Measurements from ENCODE around the gene PGP. TPM values are rescaled to one million over a fixed set of nuclear protein-coding genes. Genes with fewer than 3 reads are reported as not detected.

Gene PGP
- total RNA-seq, 1 experiment from 2014 or later: 38.3 TPM

- Histone ChIP-seq H2BK20ac (ENCODE audit: low read depth, low read length, poor library complexity, severe bottlenecking) (no peak overlapping the region), H3K9ac (ENCODE audit: extremely low read depth, insufficient read length, low read length) (no peak overlapping the region), H3K27me3 (ENCODE audit: insufficient read depth, low read length) (no peaks in the 10 kb centered on the region), H3K23ac (ENCODE audit: insufficient read length, low read depth, low read length) (no peak overlapping the region), H3K23me2 (ENCODE audit: insufficient read length, low read depth, low read length, poor library complexity, severe bottlenecking) (peaks cover 8% of the 10 kb centered on the region), H3K79me2 (ENCODE audit: insufficient read depth, low read length) (peaks cover 6% of the 10 kb centered on the region; the same call in 1 of the 2 replicates), H3K18ac (ENCODE audit: insufficient read length, low read depth, low read length) (no peak overlapping the region), H2BK12ac (ENCODE audit: insufficient read length, low read depth, low read length) (no peak overlapping the region), H2BK120ac (ENCODE audit: low read depth, low read length, poor library complexity, severe bottlenecking) (no peak overlapping the region), H3K9me3 (ENCODE audit: control insufficient read depth, low read depth, low read length) (no peaks in the 10 kb centered on the region), H3K4me2 (ENCODE audit: insufficient read depth, insufficient read length, low read length) (peak overlapping the region; percentile 75), H4K20me1 (ENCODE audit: control insufficient read depth, insufficient read depth, insufficient read length) (no peaks in the 10 kb centered on the region), H4K8ac (replicated peaks; ENCODE audit: insufficient read length, low read depth, low read length) (no peak overlapping the region), H2BK5ac (ENCODE audit: insufficient read length, low read length) (no peak overlapping the region), H3K14ac (ENCODE audit: insufficient read depth, low read length) (no peak overlapping the region), H3K4me1 (ENCODE audit: insufficient read depth, low read length) (no peaks in the 10 kb centered on the region), H3K4ac (ENCODE audit: low read depth, low read length) (no peak overlapping the region), H2BK15ac (ENCODE audit: low read depth, low read length) (no peak overlapping the region), H3K27ac (ENCODE audit: insufficient read length, low read depth, low read length) (no peak overlapping the region), H3K56ac (ENCODE audit: insufficient read length, low read depth, low read length) (no peak overlapping the region), H3K79me1 (ENCODE audit: insufficient read depth, low read depth, low read length, poor library complexity, severe bottlenecking) (peaks cover 6% of the 10 kb centered on the region), H2AFZ (ENCODE audit: low read length) (no peak overlapping the region), H4K5ac (ENCODE audit: insufficient read length, low read depth, low read length) (no peak overlapping the region), H4K91ac (ENCODE audit: insufficient read length, low read depth, low read length) (no peak overlapping the region), H3T11ph (ENCODE audit: low read length) (no peak overlapping the region), H2AK5ac (ENCODE audit: insufficient read length, low read length) (no peak overlapping the region)
- no CpG with 5 or more reads among the region's 19 CpGs for WGBS (ENCODE audit: extremely low coverage, insufficient read length, low lambda C conversion rate)
- peaks cover 11 to 38% (median 33%) of the 10 kb centered on the region in 3 experiments; a peak in 6 of 7 replicates for H3K36me3 Mint-ChIP-seq (ENCODE audit: insufficient read depth in 1 of 3, low read depth in 3 of 3)
- H3K27ac Mint-ChIP-seq: peak overlapping the region in 2 of 3 experiments; percentile 19 to 61; a peak in 2 of 7 replicates
- peak overlapping the region; percentile 77 to 86 for H3K4me3 Mint-ChIP-seq
- H3K9me3 Mint-ChIP-seq: no peaks in the 10 kb centered on the region
- peaks cover 13 to 18% of the 10 kb centered on the region in 2 experiments for H3K4me1 Mint-ChIP-seq
- no peaks in the 10 kb centered on the region; the same call in 1 of the 2 replicates for H3K27me3 Mint-ChIP-seq (ENCODE audit: low read depth)
- no peak for TF ChIP-seq CTCF (conservative IDR thresholded peaks at IDR 0.05)
- DNase-seq: no peak
Measured at GRCh38 chr16:2212362-2213324, 2.0 kb downstream of the PGP start.

Measured in H9 (cell line).